ENCODE data around the gene PPFIBP1. TPM values are rescaled to one million over a fixed set of nuclear protein-coding genes. Genes with fewer than 3 reads are reported as not detected.

The PPFIBP1 gene
- total and polyA plus RNA-seq, 2 of the 4 experiments (the other 2 are of a cell fraction) = 30.4 to 72.2 TPM

DNA sequence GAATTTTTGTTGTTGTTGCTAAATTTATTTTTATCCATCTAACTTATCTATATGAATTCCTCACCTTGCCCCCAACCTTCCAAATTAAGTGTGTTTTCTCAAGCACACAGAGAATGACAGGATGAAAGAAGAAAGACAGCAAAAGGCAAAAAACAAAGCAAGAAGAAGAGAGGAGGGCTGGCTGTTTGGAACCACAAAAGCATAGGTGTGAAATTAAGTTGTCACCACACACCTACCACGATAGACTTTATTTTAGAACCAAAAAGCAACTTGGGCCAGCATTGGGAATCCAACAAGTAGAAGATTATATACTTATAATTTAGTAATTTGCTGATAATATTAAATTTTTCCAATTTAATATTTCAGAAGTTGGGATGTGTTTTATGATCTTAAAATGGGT, 113.5 kb downstream of the PPFIBP1 start:
- POLR2A ChIA-PET (ENCODE audit: unreplicated experiment) = no interaction called here
- CTCF ChIA-PET = interaction anchor here (0.6 kb wide), 1 partner anchor 622 kb away, joined by 3 read pairs; no protein-coding TSS in a partner anchor
- no peak for TF ChIP-seq RAD21 (IDR thresholded peaks at IDR 0.05; ENCODE audit: low read length)
- TF ChIP-seq CHD1 (IDR thresholded peaks at IDR 0.05; ENCODE audit: low read depth, low read length) = no peak
- no peak for TF ChIP-seq MAZ (IDR thresholded peaks at IDR 0.05; ENCODE audit: borderline replicate concordance, low read depth, low read length)
- TF ChIP-seq BHLHE40 (IDR thresholded peaks at IDR 0.05; ENCODE audit: low read depth, low read length) = no peak
- no peak for TF ChIP-seq NFE2L2 (IDR thresholded peaks at IDR 0.05; ENCODE audit: low read depth, low read length)
- TF ChIP-seq, protein P1, sequence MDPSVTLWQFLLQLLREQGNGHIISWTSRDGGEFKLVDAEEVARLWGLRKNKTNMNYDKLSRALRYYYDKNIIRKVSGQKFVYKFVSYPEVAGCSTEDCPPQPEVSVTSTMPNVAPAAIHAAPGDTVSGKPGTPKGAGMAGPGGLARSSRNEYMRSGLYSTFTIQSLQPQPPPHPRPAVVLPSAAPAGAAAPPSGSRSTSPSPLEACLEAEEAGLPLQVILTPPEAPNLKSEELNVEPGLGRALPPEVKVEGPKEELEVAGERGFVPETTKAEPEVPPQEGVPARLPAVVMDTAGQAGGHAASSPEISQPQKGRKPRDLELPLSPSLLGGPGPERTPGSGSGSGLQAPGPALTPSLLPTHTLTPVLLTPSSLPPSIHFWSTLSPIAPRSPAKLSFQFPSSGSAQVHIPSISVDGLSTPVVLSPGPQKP (IDR thresholded peaks at IDR 0.05; ENCODE audit: borderline replicate concordance, low read depth, low read length) = no peak
- TF ChIP-seq CEBPB (IDR thresholded peaks at IDR 0.05; ENCODE audit: low read depth, low read length) = no peak
- no peak for TF ChIP-seq FOS (IDR thresholded peaks at IDR 0.05; ENCODE audit: low read depth, low read length)
- no TSS peak for BruUV-seq (replicated peaks)
- H2AK5ac ChIP-seq (ENCODE audit: low read depth, low read length) = no peak overlapping the region
- H3K27ac ChIP-seq (ENCODE audit: insufficient read depth, low read length) = no peak overlapping the region
- no peak overlapping the region for H2BK120ac ChIP-seq (ENCODE audit: low read depth, low read length)
- no peak overlapping the region for H3K23ac ChIP-seq (ENCODE audit: low read depth, low read length)
- no peak overlapping the region for H3K14ac ChIP-seq (replicated peaks; ENCODE audit: low read depth, low read length)
- no peak overlapping the region for H4K91ac ChIP-seq (ENCODE audit: insufficient read depth, low read depth, low read length)
- no peak overlapping the region for H3K4me3 ChIP-seq (ENCODE audit: insufficient read depth, low read depth, low read length)
- no peak overlapping the region for H4K5ac ChIP-seq (ENCODE audit: low read depth, low read length)
- no peak overlapping the region for H2AFZ ChIP-seq (replicated peaks; ENCODE audit: low read length, poor library complexity)
- WGBS, 2 experiments (ENCODE audit: extremely low coverage in 2 of 2, insufficient read length in 1 of 2) = no CpG with 5 or more reads among the region's 1 CpG
- H3K36me3 ChIP-seq (ENCODE audit: control insufficient read depth, insufficient read depth, low read length) = no peaks in the 10 kb centered on the region
- no peak overlapping the region for H3K9ac ChIP-seq (ENCODE audit: low read depth, low read length)
- in situ Hi-C loops (cut with MboI; ENCODE audit: low sequenced_read_pairs) = loop anchor here (5.0 kb wide), 1 partner anchor 200 kb away; no protein-coding TSS in a partner anchor
- no peak for ATAC-seq (ENCODE audit: low read depth)
- H3K79me1 ChIP-seq (ENCODE audit: low read depth in 1 of 2, low read length in 2 of 2) = peaks cover 15 to 47% of the 10 kb centered on the region in 2 experiments; a peak in 3 of 4 replicates
- no peak overlapping the region for H2BK15ac ChIP-seq (ENCODE audit: low read depth, low read length)
- no peak overlapping the region for H3K18ac ChIP-seq (ENCODE audit: low read depth, low read length)
- no peak overlapping the region for H3K4ac ChIP-seq (ENCODE audit: low read depth, low read length)
- peaks cover 6% of the 10 kb centered on the region for H3K4me1 ChIP-seq (ENCODE audit: control insufficient read depth, insufficient read depth, low read length)
- no peak overlapping the region for H3K4me2 ChIP-seq (ENCODE audit: low read depth, low read length)
- peak overlapping the region; percentile 8 for H2BK5ac ChIP-seq (ENCODE audit: low read depth, low read length, poor library complexity, severe bottlenecking)
- no peaks in the 10 kb centered on the region for H3K27me3 ChIP-seq (ENCODE audit: control insufficient read depth, insufficient read depth, low read length)
- DNase-seq = no peak
- no peak overlapping the region for H2AK9ac ChIP-seq (replicated peaks; ENCODE audit: low read depth, low read length, poor library complexity)
- no peak overlapping the region for H4K8ac ChIP-seq (ENCODE audit: low read depth in 2 of 2, low read length in 2 of 2)
- H3K9me3 ChIP-seq (ENCODE audit: control insufficient read depth, insufficient read depth, low read length) = no peaks in the 10 kb centered on the region
- no peak overlapping the region for H2BK20ac ChIP-seq (ENCODE audit: low read depth, low read length)
- intact Hi-C loops (cut with micrococcal nuclease) = loop anchor here (5.0 kb wide), 1 partner anchor 200 kb away; no protein-coding TSS in a partner anchor
- no peak overlapping the region for H3K56ac ChIP-seq (ENCODE audit: extremely low read depth, insufficient read depth, low read length)
- H3K9me1 ChIP-seq (ENCODE audit: insufficient read depth, low read length) = no peaks in the 10 kb centered on the region
- dilution Hi-C loops (cut with HindIII; ENCODE audit: low sequenced_read_pairs, unreplicated experiment) = no loop called here
- H4K20me1 ChIP-seq (ENCODE audit: insufficient read depth, low read length) = no peaks in the 10 kb centered on the region

Measured in IMR-90 (cell line).